GM18511 (cell line): ENCODE measurements around the gene PEX11G.

Experiments used
- ATAC-seq: cut with Tn5 transposase; IDR thresholded peaks from one replicate; pipeline ENCODE4 v1.9.1; 2021; ENCODE audit warnings: mild to moderate bottlenecking, moderate library complexity; ENCODE audit not compliant: unreplicated experiment

PEX11G gene

DNA sequence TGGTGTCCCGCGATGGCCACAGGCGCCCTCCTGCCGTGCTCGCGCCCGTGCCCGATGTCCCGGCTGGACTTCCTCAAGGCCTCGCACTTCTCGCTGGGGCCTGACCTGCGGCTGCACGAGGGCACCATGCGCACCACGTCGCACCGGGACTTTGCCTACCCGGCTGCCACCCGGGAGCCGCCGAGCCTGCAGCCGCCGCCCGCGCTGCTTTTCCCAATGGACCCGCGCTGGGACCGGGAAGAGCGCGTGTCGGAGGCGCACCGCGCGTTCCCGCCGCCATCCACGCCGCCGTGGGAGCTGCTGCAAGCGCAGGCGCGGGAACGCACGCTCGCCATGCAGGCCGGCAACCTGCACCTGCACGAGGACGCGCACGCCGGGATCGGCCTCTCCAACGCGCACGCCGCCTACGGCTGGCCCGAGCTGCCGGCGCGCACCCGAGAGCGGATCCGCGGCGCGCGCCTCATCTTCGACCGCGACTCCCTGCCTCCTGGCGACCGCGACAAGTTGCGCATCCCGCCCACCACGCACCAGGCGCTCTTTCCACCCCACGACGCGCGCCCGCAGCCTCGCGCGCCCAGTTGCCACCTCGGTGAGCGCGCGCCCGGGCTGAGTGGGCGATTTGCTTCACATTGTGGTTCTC lies 12.1 kb upstream of the PEX11G start:
- ATAC-seq, result no peak

DNA sequence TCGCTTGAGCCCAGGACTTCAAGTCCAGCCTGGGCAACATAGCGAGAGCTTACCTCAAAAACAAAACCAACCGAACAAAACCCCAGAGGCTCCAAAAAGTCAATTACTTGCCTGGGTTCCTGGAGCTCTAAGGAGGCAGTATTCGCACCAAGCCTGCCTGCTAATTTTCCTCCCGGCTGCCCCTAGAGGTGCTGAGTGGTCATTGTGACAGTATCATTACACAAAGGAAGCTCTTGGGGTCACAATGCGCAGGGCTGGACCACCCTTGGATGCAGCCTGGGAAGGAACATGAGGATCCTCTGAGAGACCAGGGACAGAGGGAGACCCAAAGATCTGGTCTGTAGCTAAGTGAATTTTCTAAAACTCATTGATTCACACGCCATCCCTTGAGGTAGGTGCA lies 8.5 kb upstream of the PEX11G start:
- ATAC-seq, result no peak

DNA sequence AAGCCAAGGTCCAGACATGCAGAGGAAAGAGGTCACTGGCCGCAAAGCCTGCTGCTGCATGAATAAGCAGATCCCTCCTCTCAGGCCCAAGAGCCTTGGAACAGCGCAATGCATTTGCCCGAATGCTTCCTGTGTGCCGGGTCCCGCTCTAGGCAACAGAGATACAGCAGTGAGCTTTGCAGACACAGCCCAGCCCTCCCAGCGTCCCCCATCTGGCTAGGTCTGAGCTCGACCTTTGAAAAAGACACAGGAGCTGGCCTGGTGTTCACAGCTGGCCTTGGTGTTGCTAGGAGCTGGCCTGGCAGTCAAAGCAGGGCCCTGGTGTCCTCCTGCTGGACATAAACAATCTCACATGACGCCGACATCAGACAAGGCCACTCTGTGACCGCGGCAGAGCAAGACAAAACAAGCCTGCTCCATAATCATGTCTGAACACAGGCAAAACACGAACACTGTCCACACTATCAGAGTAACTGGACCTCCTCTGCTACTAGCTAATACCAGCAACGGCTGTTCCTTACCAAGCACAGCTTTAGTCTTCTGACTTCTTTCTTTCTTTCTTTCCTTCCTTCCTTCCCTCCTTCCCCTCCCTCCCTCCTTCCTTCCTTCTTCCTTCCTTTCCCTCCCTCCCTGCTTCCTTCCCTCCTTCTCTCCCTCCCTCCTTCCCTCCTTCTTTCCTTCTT lies 5.7 kb upstream of the PEX11G start:
- no peak for ATAC-seq

DNA sequence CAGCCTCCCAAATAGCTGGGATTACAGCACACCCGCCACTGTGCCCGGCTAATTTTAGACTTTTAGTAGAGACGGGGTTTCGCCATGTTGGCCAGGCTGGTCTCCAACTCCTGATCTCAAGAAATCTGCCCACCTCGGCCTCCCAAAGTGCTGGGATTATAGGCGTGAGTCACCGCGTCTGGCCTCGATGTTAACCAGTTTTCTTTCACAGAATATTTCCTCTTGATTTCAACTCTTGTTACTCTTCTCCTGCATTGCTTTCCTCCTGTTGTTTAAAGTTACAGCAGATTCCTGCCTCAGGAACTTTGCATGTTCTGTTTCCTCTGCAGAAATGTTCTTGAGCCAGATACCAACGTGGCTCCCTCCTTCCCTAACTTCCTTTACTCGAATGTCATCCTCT lies 3.7 kb upstream of the PEX11G start:
- ATAC-seq, result no peak

DNA sequence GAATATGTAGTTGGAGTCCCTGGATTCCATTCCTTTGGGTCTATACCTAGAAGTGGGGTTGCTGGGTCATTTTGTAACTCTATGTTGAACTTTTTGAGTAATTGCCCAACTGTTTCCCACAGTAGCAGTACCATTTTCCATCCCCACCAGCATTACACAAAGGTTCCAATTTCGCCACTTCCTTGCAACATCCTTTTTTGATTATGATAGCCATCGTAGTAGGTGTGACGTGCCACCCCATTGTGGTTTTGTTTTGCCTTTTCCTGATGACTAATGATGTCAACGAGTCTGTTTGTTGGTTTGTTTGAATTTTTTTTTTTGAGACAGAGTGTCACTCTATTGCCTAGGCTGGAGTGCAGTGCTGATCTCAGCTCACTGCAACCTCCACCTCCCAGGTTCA lies 3.3 kb upstream of the PEX11G start:
- no peak for ATAC-seq

DNA sequence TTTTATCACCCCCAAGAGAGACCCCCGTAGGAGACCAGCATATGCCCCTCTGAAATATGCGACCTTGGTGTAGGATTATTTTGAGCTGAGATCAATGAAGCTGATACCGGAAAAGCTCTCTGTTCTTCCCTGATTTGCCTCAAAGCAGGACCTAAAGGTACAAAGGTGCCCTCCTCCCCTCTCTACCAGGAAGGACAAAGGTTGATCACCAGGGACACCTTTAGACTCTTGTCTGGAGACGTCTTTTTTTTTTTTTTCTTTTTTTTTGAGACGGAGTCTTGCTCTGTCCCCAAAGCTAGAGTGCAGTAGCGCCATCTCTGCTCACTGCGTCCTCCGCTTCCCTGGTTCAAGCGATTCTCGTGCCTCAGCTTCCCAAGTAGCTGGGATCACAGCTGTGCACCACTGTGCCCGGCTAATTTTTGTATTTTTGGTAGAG lies 792 bp upstream of the PEX11G start:
- no peak for ATAC-seq

DNA sequence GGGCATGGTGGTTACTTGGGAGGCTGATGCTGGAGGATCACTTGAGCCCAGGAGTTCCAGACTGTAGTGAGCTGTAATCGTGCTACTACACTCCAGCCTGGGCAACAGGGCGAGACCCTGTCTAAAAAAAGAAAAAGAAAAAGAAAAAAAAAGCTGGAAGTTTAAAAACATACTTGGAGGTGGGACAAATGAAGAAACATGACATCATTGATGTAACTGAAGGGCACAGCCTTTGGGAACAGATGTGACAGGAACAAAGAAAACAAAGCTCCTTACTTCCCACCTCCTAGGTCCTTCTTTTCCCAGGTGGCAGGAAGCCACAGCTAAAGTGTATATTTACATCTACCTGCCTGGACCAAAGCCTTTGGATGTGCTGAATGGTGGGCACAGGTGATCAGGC lies 1.9 kb downstream of the PEX11G start:
- ATAC-seq, result no peak

DNA sequence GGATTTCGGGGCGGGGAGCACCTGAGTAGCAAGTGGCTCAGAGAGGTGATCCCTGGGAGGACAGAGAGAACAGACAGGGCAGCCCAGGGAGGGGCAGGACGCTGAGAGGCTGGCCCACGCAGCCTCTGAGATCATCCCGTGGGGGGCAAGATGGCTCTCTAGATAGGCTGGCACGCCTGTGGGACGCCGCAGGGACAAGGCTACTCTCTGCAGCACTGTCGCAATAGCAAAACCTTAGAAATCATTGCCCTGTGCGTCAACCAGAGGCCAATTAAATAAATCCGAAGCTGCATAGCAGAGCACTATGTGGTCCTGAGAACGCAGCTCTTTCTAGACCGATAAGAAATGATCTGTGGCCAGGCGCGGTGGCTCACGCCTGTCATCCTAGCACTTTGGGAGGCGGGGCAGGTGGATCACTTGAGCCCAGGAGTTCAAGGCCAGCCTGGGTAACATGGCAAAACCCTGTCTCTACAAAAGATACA lies 5.1 kb downstream of the PEX11G start:
- ATAC-seq, result no peak

DNA sequence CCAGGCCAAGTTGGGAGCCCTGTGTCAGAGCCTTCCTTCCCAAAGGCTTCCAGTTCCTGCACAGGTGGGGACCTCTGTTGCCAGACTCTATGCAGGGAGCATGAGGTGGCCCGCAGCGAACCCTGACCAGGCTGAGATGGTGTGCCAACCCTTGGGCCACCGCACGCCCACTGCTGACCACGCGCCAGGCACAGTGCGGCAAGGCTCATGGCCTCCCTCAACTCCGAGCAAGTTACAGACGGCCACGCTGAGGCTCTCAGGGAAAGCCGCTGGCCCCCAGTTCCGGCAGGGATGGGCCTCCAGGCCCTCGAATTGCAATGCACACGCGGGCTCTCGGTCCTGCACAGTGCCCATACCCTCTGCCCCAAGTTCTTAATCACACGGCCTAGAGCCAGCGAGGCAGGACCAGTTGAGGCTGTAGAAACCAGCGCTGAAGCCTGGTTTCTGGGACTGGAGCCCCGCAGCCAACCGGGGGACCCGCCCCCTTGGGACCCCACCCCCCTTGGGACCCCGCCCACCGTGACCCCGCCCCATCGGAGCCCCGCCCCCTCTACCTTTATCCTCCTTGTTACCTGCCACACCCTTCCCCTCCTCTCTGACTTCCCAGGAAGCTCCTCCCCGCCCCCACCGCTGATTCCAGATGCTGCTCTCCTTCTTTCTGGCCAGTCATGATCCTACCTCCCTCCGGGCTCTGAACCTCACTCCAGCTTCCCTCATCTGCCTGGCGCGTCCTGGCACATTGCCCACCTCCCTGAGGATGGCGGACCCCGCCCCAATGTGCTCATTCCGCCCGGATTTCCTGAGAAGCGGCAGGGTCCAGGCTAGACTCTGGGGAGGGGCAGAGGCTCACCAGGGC lies 6.0 kb downstream of the PEX11G start:
- no peak for ATAC-seq

DNA sequence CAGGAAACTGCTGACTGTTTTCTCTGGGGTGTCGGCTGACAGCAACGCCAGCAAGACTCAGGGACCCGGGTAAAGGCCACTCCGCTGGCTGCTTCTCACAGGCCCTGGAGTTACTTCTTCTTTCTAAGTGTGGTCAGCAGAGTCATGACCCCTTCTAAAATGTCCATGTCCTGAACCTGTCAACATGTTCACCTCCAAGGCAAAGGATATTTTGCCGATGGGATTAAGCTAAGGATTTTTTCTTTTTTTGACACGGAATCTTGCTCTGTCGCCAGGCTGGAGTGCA lies 7.9 kb downstream of the PEX11G start:
- ATAC-seq, result no peak

DNA sequence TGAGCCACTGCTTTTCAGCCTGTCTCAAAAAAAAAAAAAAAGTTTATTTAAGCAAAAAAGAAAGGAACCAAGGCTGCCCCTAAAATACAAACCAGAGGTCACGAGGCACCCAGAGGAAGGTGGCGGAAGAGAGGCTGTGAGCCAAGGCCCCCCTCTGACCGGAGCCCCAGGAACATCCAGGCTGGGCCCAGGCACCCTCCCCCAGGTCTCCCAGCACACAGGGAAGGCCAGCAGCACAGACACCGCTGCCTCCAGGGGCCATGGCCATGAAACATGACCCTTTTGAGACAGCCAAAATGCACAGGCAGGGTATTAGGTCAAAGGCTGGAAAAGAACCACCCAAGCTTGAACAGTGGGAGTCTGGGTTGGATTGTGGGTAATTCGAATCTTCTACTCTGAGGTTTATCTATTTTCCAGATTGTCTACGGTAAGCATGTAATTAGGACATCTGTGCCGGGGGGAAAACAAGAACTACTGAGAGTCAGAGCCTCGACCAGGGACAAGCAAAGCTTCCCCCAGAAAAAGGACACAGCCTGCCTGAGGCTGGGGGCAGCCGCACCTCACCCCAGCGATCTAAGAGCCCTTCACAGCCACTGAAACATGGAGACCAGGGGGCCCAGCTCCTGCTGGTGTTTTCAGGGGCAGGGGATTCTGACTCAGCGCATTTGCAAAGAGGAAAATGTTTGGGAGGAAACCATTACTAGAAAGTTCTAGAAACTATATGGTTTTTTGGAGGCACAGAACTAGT lies 8.4 kb downstream of the PEX11G start:
- no peak for ATAC-seq

DNA sequence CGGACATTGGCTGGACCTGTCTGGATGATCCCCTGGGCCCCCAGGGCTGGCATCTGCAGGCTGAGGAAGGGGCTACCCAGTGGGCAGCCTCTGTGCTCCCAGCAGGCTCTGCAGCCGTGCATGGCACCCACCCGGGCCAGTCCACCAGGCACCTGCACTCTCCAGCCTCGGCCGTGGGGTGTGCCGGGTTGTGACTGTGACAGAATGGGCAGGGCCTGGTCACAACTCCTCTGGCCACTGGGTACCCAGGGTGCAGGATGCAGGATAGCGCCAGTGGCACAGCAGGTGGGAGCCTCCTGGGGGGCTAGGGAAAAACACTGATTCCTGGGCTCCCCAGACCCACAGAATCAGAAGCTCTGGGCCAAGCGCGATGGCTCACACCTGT lies 10.0 kb downstream of the PEX11G start:
- ATAC-seq, result no peak

DNA sequence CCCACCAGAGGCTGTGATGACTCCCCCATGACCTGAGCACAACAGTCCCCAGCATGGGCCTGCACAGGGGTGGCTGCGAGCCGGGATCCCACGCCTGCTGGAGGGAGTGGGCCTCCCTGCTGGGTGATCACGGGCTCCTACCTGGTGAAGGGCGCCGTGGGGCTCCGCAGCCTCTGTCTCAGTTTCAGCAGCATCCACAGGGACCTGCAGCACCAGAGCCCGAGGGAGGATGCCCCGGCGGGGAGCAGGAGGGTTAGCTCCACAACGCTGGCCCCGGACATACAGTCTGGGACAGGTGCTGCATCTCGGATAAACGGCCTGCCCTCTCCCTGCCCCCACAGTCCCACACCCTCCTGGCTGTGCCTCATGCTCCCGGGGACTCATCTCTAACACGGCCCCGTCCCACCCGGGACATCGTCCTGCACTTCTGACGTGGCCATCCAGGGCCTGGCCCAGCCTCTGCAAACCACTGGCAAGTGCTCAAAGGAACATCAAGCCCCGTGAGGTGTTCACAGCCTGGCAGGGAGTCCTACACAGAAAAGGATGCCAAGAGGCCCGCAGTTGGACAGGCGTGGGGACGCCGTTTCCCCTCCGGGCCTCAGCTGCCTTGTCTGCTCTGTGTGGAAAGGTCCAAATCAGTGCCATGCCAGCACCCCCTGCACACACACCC lies 10.5 kb downstream of the PEX11G start:
- no peak for ATAC-seq

DNA sequence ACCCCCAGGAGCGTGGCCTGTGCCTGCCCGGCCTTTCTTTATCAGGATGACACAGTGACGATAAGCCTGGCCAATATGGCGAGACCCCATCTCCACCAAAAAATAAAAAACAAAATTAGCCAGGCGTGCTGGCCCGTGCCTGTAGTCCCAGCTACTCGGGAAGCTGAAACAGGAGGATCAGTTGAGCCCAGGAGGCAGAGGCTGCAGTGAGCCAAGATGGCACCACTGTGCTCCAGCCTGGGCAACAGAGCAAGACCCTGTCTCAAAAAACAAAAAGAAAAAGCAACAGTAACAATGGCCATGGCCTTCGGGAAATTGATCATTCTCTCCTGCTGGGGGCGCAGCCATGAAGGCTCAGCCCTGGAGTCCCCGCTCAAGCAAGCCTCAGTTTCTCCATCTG lies 11.1 kb downstream of the PEX11G start:
- ATAC-seq, result no peak

DNA sequence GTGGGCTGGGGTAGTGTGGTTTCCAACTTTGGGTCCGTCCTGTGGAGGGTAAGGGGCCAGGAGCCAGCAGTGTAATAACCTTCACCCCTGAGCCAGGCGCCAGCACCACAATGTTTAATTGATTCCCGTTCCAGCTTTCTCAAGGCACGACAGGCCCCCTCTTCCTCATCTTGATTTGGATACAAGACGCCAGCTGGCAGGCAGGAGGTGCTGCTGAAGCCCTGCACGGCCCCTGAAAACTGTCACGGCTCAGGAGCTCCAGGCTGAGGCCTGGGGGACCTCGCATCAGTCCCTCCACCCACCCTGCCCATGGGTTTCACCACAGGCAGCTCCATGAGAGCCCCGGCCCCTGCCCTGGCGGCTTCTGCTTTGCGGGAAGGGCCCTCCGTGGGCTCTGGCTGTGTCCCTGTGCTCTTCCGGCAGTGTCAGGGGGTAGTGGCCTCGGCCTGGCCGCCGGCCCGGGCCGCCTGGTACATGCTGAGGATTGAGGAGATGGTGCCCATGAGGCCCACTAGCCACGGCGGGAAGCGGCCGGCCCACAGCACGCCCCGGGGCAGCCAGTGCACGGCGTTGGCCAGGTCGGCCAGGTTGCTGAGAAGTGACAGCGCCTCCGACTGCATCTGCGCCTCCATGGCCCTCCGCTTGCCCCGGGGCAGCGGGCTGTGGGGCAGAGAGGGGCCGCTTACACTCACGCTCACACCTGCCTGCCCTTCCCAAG lies 11.9 kb downstream of the PEX11G start:
- ATAC-seq, result no peak

DNA sequence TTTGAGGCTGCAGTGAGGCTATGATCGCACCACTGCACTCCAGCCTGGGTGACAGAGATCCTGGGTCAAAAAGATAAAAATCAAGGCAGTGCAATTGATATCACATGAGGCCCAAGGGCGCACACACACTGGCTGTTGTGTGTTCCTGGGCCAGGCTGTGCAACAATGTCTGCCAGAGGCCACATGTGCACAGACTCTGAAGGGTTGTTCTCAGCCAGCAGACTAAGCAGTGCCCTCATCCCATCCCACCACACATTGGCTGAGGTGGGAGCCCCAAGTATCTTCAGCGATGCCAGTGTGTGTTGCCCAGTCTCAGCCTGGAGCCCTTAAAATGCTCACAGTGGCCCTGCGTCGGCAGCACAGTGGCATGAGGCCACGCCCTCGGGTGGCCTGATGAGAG lies 12.6 kb downstream of the PEX11G start:
- ATAC-seq, result no peak

DNA sequence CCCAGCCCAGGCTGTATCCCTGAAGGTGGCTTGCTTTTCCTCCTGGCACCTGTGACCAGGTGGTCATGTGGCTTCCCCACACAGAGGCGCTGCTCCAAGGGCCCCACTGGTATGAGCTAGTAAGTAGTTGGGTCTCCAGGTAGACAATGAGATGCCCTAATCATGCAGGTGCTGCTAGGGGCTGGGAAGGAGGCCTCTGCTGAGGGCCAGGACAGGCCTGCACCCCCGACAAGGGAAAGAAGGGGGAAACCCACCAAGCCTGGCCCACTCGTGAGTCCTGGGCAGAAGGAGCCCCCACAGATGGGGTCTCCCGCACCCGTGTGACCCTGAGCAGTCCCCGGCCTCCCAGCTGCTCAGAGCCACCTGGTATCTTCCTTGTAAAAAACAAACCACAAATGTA lies 13.2 kb downstream of the PEX11G start:
- ATAC-seq, result no peak

DNA sequence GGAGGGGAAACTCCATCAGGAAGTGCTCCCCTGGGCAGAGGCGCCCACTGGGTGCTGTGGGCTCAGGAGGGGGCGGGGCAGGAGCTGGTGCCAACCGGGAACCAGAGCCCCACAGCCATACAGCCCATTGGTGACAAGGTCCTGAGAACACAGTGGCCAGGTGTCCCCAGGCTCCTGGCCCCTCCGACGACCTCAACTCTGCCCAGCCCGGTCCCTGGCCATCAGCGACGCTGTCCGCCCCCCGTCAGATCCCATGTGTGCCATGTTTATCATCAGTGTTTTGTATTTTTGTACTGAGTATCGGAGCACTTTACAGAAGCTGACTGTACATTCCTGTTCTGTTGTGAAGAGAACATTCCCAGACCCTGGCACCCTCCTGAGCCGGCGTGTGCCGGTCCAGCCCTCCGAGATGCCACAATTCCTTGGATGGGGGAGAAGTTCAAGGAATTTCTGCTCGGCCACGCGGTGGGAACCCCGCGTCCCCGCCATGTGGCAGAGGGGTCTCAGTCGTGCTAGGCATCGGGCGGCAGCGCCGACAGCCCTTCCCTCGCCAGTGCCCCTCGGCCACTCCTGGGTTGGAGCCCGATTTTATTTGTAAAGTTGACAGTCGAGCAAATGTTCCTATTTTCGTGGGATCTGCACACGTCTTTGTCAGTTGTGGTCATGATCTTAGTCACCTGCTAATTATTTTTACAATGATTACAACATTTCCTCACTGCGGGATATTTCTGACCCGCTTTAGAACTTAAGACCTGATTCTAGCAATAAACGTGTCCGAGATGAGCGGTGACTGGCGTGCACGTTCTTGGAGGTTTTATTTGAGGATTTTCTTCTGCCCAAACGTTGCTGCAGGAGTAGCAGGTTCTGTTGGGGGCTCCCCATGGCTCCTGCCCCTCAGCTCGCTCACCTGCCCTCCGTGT lies 16.9 kb downstream of the PEX11G start:
- no peak for ATAC-seq
